ENCODE measurements around the gene CIRBP.

GRCh38 chr19:1258707-1259205 is 10.4 kb upstream of the CIRBP start:
- TF ChIP-seq CTCF (IDR thresholded peaks at IDR 0.05) (no peak), EP300 (IDR thresholded peaks at IDR 0.05) (no peak)
